Liver (tissue), 3 donors: ENCODE measurements around the gene FAM171A1.

Experiments used
- EGR1 ChIP-seq, 2 donors: IDR thresholded peaks; 2 replicates each; pipeline ENCODE4 v1.6.1; 2016 to 2018; ENCODE audit warnings: antibody characterized with exemption in 2 of 2, low read depth in 2 of 2
- FOXA1 ChIP-seq: IDR thresholded peaks from 2 replicates; pipeline ENCODE4 v1.6.1; 2016; ENCODE audit warnings: antibody characterized with exemption
- GABPA ChIP-seq, 2 donors: IDR thresholded peaks in 1 of 2; conservative IDR thresholded peaks in 1 of 2; 2 replicates each; pipeline ENCODE4 v1.6.1; 2016; ENCODE audit warnings: antibody characterized with exemption in 2 of 2, mild to moderate bottlenecking in 1 of 2, moderate library complexity in 1 of 2
- JUND ChIP-seq, 2 donors: IDR thresholded peaks; 2 replicates each; pipeline ENCODE4 v1.6.1; 2016; ENCODE audit warnings: antibody characterized with exemption in 2 of 2
- RAD21 ChIP-seq, 2 donors: IDR thresholded peaks; 2 replicates each; pipeline ENCODE4 v1.6.1; 2016; ENCODE audit warnings: antibody characterized with exemption in 2 of 2, mild to moderate bottlenecking in 2 of 2
- RXRA ChIP-seq, 2 donors: IDR thresholded peaks; 2 replicates each; pipeline ENCODE4 v1.6.1; 2017 to 2018; ENCODE audit warnings: antibody characterized with exemption in 2 of 2, mild to moderate bottlenecking in 1 of 2
- SP1 ChIP-seq: IDR thresholded peaks from 2 replicates; pipeline ENCODE4 v1.6.1; 2018; ENCODE audit warnings: antibody characterized with exemption, mild to moderate bottlenecking
- TAF1 ChIP-seq: conservative IDR thresholded peaks from 2 replicates; pipeline ENCODE4 v1.6.1; 2016; ENCODE audit warnings: antibody characterized with exemption, mild to moderate bottlenecking
- YY1 ChIP-seq: IDR thresholded peaks from 2 replicates; pipeline ENCODE4 v1.6.1; 2016; ENCODE audit warnings: antibody characterized with exemption, mild to moderate bottlenecking
- TF ChIP-seq, protein P1 (sequence below): fragments of 150-350 bp; IDR thresholded peaks from 2 replicates; pipeline ENCODE4 v1.5.1; 2017; ENCODE audit warnings: improper control_type of control experiment, low read depth, low read length; ENCODE audit not compliant: missing input control
- TF ChIP-seq, protein P2 (sequence below): IDR thresholded peaks from 2 replicates; pipeline ENCODE4 v1.6.1; 2016; ENCODE audit warnings: antibody characterized with exemption, mild to moderate bottlenecking
- TF ChIP-seq, protein P3 (sequence below): IDR thresholded peaks from 2 replicates; pipeline ENCODE4 v1.6.1; 2016; ENCODE audit warnings: antibody characterized with exemption
- donor health status: healthy.
- donor health status: healthy.

DNA sequence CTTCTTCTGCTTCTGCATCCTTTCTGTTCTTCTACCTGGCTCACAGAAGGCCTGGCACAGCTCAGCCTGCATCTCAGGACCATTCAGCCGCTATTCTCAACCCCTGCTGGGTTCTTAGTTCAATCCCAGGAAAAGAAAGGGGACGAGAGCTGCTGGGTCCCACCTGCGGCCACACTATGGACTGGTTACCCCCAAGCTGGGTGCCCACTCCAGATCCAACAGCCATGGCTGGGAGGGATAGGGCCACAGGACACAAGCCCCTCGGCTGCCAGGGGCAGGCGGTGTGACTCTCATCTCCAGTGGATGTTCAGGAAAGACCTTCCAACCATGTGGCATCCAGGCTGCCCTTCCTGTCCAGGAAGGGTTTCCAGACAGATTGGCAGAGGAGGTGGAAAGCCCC lies 105.0 kb downstream of the FAM171A1 start:
- TF ChIP-seq YY1 (no peak), RAD21 (IDR thresholded peaks at IDR 0.05) (no peak), TAF1 (no peak), EGR1 (IDR thresholded peaks at IDR 0.05; ENCODE audit: low read depth in 2 of 2) (no peak), SP1 (no peak), FOXA1 (no peak), RXRA (IDR thresholded peaks at IDR 0.05) (no peak), JUND (IDR thresholded peaks at IDR 0.05) (no peak), GABPA (IDR thresholded peaks at IDR 0.05 in 1 of 2, conservative IDR thresholded peaks at IDR 0.05 in 1 of 2) (no peak)
- TF ChIP-seq, protein P1, sequence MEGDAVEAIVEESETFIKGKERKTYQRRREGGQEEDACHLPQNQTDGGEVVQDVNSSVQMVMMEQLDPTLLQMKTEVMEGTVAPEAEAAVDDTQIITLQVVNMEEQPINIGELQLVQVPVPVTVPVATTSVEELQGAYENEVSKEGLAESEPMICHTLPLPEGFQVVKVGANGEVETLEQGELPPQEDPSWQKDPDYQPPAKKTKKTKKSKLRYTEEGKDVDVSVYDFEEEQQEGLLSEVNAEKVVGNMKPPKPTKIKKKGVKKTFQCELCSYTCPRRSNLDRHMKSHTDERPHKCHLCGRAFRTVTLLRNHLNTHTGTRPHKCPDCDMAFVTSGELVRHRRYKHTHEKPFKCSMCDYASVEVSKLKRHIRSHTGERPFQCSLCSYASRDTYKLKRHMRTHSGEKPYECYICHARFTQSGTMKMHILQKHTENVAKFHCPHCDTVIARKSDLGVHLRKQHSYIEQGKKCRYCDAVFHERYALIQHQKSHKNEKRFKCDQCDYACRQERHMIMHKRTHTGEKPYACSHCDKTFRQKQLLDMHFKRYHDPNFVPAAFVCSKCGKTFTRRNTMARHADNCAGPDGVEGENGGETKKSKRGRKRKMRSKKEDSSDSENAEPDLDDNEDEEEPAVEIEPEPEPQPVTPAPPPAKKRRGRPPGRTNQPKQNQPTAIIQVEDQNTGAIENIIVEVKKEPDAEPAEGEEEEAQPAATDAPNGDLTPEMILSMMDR = no peak
- TF ChIP-seq, protein P2, sequence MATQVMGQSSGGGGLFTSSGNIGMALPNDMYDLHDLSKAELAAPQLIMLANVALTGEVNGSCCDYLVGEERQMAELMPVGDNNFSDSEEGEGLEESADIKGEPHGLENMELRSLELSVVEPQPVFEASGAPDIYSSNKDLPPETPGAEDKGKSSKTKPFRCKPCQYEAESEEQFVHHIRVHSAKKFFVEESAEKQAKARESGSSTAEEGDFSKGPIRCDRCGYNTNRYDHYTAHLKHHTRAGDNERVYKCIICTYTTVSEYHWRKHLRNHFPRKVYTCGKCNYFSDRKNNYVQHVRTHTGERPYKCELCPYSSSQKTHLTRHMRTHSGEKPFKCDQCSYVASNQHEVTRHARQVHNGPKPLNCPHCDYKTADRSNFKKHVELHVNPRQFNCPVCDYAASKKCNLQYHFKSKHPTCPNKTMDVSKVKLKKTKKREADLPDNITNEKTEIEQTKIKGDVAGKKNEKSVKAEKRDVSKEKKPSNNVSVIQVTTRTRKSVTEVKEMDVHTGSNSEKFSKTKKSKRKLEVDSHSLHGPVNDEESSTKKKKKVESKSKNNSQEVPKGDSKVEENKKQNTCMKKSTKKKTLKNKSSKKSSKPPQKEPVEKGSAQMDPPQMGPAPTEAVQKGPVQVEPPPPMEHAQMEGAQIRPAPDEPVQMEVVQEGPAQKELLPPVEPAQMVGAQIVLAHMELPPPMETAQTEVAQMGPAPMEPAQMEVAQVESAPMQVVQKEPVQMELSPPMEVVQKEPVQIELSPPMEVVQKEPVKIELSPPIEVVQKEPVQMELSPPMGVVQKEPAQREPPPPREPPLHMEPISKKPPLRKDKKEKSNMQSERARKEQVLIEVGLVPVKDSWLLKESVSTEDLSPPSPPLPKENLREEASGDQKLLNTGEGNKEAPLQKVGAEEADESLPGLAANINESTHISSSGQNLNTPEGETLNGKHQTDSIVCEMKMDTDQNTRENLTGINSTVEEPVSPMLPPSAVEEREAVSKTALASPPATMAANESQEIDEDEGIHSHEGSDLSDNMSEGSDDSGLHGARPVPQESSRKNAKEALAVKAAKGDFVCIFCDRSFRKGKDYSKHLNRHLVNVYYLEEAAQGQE = no peak
- TF ChIP-seq, protein P3, sequence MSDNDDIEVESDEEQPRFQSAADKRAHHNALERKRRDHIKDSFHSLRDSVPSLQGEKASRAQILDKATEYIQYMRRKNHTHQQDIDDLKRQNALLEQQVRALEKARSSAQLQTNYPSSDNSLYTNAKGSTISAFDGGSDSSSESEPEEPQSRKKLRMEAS = no peak
